Stomach (tissue), 4 donors: ENCODE measurements around the gene EEF2K.

Source experiments
- CTCF ChIP-seq, 7 experiments: fragments of 450-650 bp in 4 of 7; fragments of 200-600 bp in 3 of 7; sonication (generic) in 3 of 7; IDR thresholded peaks; one replicate each; pipeline ENCODE4 v1.5.1; 2016 to 2019; ENCODE audit warnings: antibody characterized with exemption in 7 of 7, control low read depth in 2 of 7, mild to moderate bottlenecking in 1 of 7
- POLR2AphosphoS5 ChIP-seq, 3 donors: sonication (generic); formaldehyde crosslinking; IDR thresholded peaks; one replicate each; pipeline ENCODE4 v1.6.1; 2016; ENCODE audit warnings: antibody characterized with exemption in 3 of 3

DNA sequence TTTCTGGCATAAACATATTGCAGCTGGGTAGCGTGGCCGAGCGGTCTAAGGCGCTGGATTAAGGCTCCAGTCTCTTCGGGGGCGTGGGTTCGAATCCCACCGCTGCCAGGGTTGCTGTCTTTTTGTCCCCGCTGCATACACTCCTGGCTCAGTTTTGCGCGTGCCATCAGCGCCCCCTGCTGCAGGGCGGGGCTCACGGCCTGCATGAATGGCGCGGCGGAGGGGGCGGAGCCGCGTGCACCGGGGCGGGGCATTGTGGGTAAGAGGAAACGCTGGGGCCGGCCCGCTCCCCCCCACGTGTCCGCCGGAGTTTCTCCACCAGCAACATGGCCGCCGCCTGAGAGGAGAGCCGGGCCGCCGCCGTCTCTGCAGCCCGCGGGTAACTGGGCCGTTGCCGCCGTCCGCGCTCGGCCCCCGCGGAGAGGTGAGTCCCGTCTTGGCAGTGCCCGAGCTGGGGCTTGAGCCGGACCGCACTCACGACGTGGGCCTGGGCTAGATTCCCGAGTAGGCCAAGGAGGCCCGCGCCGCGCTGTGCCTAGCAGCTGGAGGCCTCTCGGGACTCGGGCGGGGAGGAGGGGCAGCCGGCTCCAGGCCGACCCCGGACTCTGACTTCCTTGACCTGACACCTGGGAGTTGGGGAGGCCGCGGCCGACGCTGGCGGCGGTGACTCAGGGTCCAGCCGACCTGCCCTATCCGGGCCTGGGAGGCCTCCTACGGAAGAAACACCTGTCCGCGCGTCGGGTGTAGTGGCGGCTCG lies 91.2 kb downstream of the EEF2K start, which contains the start of gene POLR3E:
- TF ChIP-seq CTCF (IDR thresholded peaks at IDR 0.05) (peak in 6 of 7 experiments; percentile 36 to 99 (median 89)), POLR2AphosphoS5 (IDR thresholded peaks at IDR 0.05) (peak; percentile 55 to 96 (median 71))
